Ishikawa (cell line): ENCODE measurements around the gene HMCN1.

ENCODE experiments used
- CEBPB ChIP-seq: IDR thresholded peaks from 2 replicates; pipeline ENCODE4 v1.6.1; 2012
- CREB1 ChIP-seq: IDR thresholded peaks from 2 replicates; pipeline ENCODE4 v1.6.1; 2012; ENCODE audit warnings: low read depth
- EGR1 ChIP-seq: IDR thresholded peaks from 2 replicates; pipeline ENCODE4 v1.6.1; 2012
- EP300 ChIP-seq: IDR thresholded peaks from 2 replicates; pipeline ENCODE4 v1.6.1; 2012; ENCODE audit warnings: borderline replicate concordance
- FOXM1 ChIP-seq: IDR thresholded peaks from 2 replicates; pipeline ENCODE4 v1.6.1; 2012; ENCODE audit warnings: low read depth, borderline replicate concordance
- NFIC ChIP-seq: IDR thresholded peaks from 2 replicates; pipeline ENCODE4 v1.6.1; 2012
- RAD21 ChIP-seq: IDR thresholded peaks from 2 replicates; pipeline ENCODE4 v1.6.1; 2012; ENCODE audit warnings: low read depth
- TAF1 ChIP-seq: IDR thresholded peaks from 2 replicates; pipeline ENCODE4 v1.6.1; 2012; ENCODE audit warnings: low read depth, mild to moderate bottlenecking
- TCF12 ChIP-seq: IDR thresholded peaks from 2 replicates; pipeline ENCODE4 v1.6.1; 2012; ENCODE audit warnings: low read depth
- TEAD4 ChIP-seq: IDR thresholded peaks from 2 replicates; pipeline ENCODE4 v1.6.1; 2012
- YY1 ChIP-seq: IDR thresholded peaks from 2 replicates; pipeline ENCODE4 v1.6.1; 2012; ENCODE audit warnings: low read depth
- ZBTB7A ChIP-seq: IDR thresholded peaks from 2 replicates; pipeline ENCODE4 v1.6.1; 2012; ENCODE audit warnings: low read depth
- TF ChIP-seq, protein P1 (sequence below): IDR thresholded peaks from 2 replicates; pipeline ENCODE4 v1.6.1; 2012
- TF ChIP-seq, protein P2 (sequence below): IDR thresholded peaks from 2 replicates; pipeline ENCODE4 v1.6.1; 2012; ENCODE audit warnings: low read depth, mild to moderate bottlenecking
- TF ChIP-seq, protein P3 (sequence below): IDR thresholded peaks from 2 replicates; pipeline ENCODE4 v1.6.1; 2012

HMCN1 gene

GRCh38 chr1:185695299-185695698 lies 38.9 kb upstream of the HMCN1 start:
- TF ChIP-seq TEAD4 (no peak), RAD21 (peak; percentile 37; the same call in 1 of the 2 replicates)

- TF ChIP-seq TEAD4, result no peak
- TF ChIP-seq FOXM1, result no peak
- TF ChIP-seq EP300, result no peak
- no peak for TF ChIP-seq NFIC
- no peak for TF ChIP-seq TCF12
- TF ChIP-seq, protein P1, sequence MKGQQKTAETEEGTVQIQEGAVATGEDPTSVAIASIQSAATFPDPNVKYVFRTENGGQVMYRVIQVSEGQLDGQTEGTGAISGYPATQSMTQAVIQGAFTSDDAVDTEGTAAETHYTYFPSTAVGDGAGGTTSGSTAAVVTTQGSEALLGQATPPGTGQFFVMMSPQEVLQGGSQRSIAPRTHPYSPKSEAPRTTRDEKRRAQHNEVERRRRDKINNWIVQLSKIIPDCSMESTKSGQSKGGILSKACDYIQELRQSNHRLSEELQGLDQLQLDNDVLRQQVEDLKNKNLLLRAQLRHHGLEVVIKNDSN, result no peak
- TF ChIP-seq RAD21, result no peak
- no peak for TF ChIP-seq TAF1
- no peak for TF ChIP-seq ZBTB7A
- no peak for TF ChIP-seq CEBPB
Measured at GRCh38 chr1:185696422-185697150, 37.6 kb upstream of the HMCN1 start.

- TF ChIP-seq EGR1, result no peak
- TF ChIP-seq RAD21, result no peak
- TF ChIP-seq, protein P2, sequence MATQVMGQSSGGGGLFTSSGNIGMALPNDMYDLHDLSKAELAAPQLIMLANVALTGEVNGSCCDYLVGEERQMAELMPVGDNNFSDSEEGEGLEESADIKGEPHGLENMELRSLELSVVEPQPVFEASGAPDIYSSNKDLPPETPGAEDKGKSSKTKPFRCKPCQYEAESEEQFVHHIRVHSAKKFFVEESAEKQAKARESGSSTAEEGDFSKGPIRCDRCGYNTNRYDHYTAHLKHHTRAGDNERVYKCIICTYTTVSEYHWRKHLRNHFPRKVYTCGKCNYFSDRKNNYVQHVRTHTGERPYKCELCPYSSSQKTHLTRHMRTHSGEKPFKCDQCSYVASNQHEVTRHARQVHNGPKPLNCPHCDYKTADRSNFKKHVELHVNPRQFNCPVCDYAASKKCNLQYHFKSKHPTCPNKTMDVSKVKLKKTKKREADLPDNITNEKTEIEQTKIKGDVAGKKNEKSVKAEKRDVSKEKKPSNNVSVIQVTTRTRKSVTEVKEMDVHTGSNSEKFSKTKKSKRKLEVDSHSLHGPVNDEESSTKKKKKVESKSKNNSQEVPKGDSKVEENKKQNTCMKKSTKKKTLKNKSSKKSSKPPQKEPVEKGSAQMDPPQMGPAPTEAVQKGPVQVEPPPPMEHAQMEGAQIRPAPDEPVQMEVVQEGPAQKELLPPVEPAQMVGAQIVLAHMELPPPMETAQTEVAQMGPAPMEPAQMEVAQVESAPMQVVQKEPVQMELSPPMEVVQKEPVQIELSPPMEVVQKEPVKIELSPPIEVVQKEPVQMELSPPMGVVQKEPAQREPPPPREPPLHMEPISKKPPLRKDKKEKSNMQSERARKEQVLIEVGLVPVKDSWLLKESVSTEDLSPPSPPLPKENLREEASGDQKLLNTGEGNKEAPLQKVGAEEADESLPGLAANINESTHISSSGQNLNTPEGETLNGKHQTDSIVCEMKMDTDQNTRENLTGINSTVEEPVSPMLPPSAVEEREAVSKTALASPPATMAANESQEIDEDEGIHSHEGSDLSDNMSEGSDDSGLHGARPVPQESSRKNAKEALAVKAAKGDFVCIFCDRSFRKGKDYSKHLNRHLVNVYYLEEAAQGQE, result no peak
- TF ChIP-seq ZBTB7A, result no peak
- no peak for TF ChIP-seq CEBPB
- TF ChIP-seq, protein P1, result no peak
- TF ChIP-seq TCF12, result no peak
- TF ChIP-seq, protein P3, sequence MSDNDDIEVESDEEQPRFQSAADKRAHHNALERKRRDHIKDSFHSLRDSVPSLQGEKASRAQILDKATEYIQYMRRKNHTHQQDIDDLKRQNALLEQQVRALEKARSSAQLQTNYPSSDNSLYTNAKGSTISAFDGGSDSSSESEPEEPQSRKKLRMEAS, result no peak
- TF ChIP-seq FOXM1, result no peak
- TF ChIP-seq NFIC, result no peak
- no peak for TF ChIP-seq EP300
- no peak for TF ChIP-seq CREB1
- no peak for TF ChIP-seq TEAD4
- no peak for TF ChIP-seq YY1
- TF ChIP-seq TAF1, result no peak
Measured at GRCh38 chr1:185699874-185700273, 34.3 kb upstream of the HMCN1 start.

DNA sequence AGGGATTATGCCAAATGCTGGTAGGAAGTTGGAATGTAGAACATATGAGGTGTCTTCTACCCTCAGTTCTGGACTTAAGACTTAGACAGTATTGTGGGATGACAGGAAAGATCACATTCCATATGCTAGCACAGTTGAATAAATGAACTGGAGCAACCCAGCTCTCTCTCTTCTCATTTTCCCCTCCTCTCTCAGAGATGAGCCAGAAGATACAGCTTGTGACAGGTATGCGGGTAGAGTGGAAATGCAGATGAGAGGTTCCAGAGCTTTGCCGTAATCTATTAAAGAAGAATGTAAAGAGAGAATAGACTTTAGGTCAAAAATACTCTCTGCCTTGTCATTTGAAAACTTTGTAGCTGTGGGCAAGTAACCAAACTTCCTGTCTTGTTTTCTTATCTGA lies 32.5 kb upstream of the HMCN1 start:
- TF ChIP-seq YY1 (no peak), TAF1 (no peak), EP300 (no peak), CREB1 (no peak), CEBPB (no peak), FOXM1 (no peak), TCF12 (no peak), TEAD4 (no peak), RAD21 (no peak), ZBTB7A (no peak), EGR1 (no peak), NFIC (no peak)
- TF ChIP-seq, protein P1, result no peak
- TF ChIP-seq, protein P2, result no peak
- TF ChIP-seq, protein P3, result no peak

- TF ChIP-seq EGR1 (no peak), CREB1 (no peak), NFIC (no peak), TCF12 (no peak), ZBTB7A (no peak)
- TF ChIP-seq, protein P1, result no peak
Measured at GRCh38 chr1:185704181-185704580, 30.0 kb upstream of the HMCN1 start.
